AML-193 (cell line): ENCODE data around the gene PRPS1L1.

Experiments used
- DNase-seq, 2 experiments: peaks; one replicate each; lab custom pipeline; 2025; lab: John Stamatoyannopoulos, UW

PRPS1L1 gene

DNA sequence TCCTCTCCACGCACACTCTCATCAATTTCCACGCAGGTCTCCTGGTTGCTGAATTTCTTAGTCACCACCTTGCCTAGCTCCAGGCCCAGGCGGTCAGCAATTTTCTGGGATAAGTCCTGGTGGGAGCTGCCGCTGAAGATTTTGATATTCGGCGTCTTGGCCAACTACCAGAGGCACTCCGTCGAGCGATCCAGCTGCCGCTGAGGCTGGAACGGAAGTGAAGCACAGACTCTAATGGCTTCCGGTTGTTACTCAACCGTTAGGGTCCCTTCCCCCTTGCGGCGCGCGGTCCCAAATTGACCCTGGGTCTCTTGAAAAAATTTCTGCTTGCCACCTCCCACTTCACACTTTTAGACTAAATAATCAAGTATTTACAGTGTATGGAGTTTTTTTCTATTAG, at the start of gene PRPS1L1:
Gene PRPS1L1, minus strand, starts transcription at position 219 of the 400 bp plus-strand sequence.
- no peak for DNase-seq

DNA sequence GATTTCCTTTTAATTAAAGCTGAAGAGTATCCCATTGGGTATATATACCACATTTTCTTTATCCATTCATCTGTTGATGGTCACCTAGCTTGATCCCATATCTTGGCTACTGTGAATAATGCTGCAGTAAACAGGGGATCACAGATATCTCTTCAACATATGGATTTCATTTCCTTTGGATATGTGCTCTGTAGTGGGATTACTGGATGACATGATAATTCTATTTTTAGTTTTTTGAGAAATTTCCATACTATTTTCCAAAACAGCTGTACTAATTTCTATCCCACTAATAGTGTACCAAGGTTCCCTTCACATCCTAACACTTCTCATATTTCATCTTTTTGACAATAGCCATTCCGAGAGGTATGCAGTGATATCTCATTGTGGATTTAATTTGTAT, 48.8 kb upstream of the PRPS1L1 start:
- DNase-seq, result no peak

DNA sequence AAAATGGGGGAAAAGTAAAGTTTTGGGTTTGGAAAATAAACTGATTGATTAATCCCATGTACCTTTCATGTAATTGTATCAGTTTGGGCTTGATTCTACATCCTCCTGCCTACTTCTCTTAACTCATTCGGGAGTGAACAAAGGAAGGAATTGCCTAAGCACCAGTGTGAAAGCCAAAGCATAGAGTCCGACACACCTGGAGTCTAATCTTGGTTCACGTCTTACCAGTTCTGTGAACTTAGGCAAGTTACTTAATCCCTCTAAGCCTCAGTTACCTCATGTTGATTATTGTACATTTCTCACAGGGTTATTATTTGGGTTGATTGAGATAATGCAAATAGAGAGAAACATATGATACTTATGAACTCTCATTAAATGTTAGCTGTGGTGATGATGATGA, 41.1 kb upstream of the PRPS1L1 start:
- DNase-seq, result no peak

- DNase-seq, result peak; percentile 10 to 19
Observed at GRCh38 chr7:18064242-18064838, 36.7 kb upstream of the PRPS1L1 start.

DNA sequence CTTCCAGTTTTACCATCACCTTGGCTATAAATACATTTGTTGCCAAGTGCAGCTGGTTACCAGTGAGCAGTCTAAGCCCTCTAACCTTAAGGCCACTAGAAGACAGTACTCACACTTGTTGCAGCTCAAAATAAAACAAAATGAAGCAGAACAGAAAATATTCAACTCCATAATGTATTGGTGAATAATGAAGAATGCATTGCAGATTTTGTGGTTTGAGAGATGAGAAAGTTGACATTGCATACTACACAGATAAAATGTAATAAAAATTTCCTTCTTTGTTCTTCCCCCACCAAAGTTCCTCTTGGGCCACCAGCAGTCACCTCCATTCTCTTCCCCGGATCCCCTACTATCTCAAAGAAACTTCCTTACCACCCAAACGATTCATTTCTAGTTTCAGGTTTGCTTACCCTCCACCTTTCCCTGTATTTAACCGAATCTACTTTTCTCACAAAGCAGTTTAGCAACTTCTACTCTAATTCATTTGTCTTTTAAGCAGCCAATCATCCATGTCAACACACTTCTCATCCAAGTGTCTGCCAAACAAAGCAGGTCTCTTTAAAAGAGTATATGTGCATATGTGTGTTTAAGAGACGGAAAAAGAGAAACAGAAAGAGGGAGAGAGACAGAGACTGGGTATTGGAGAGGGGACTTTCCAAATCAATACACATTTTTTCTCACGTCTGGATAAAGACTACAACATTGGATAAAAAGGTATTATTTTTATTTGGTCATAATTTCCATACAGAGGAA, 35.7 kb upstream of the PRPS1L1 start:
- DNase-seq, result no peak

- DNase-seq, result no peak
Observed at GRCh38 chr7:18059171-18059570, 31.5 kb upstream of the PRPS1L1 start.

GRCh38 chr7:18053941-18054340, 26.3 kb upstream of the PRPS1L1 start:
- no peak for DNase-seq

- no peak for DNase-seq
Observed at GRCh38 chr7:18053177-18053928, 25.7 kb upstream of the PRPS1L1 start.

- no peak for DNase-seq
Observed at GRCh38 chr7:18049262-18049661, 21.6 kb upstream of the PRPS1L1 start.

DNA sequence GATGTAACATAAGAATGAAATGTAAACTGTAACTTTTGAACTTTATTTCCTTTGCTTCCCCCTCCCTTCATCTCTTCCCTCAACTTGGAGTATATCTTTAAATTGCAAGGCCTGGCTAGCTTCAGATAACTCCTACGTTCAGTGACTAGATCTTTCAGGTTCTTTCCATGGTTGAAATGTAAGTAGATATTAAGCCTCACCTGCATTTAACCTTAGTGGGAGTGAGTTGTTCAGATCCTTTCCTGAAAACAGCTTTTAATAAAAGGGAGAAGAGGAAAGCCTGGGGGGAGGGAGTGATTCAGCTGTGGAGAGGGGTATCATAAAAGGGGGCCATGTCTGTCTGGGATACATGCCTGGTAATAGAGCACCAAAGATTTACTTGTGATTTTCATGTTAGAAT, 19.0 kb upstream of the PRPS1L1 start:
- DNase-seq, result no peak

GRCh38 chr7:18045171-18045570, 17.5 kb upstream of the PRPS1L1 start:
- DNase-seq, result no peak

DNA sequence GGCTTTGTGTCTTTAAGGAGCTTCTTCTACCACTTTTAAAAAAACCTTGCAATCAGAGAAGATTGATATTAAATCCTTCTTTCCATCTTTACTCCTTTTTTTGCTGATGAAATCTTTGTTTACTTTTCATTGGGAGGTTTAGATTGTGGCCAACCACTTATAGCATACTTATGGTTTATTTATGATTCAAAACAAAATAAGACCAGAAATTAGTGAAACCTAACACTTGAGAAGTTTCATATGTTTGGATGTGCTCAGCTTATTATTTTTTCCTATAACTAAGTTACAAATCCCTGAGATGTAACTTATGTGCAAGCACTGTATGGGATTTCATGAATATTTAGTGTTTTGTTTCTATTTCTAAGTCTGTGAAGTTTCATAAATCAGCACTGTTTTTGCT, 13.5 kb upstream of the PRPS1L1 start:
- no peak for DNase-seq

GRCh38 chr7:18040196-18040595, 12.6 kb upstream of the PRPS1L1 start:
- no peak for DNase-seq

DNA sequence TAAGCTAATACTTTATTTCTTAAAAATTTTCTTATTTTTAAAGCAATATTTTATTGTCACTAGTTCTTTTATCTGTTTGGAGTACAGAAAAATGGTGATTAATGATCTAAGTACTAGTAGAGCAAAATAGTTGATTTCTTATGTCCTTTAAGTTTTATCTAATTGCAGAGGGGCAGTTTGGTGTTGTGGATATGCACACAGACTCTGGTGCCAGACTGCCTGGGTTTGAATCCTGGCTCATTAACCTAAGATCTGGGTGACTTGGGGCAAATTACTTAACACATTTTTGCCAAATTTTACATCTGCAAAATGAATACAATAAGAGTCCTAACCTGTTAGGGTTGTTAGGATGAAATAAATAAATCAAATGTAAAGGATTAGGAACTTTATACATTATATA, 10.7 kb upstream of the PRPS1L1 start:
- DNase-seq, result no peak

- DNase-seq, result no peak
Observed at GRCh38 chr7:18037609-18038008, 10.0 kb upstream of the PRPS1L1 start.

- no peak for DNase-seq
Observed at GRCh38 chr7:18036783-18037182, 9.1 kb upstream of the PRPS1L1 start.

GRCh38 chr7:18030758-18031157, 3.1 kb upstream of the PRPS1L1 start:
- DNase-seq, result no peak

DNA sequence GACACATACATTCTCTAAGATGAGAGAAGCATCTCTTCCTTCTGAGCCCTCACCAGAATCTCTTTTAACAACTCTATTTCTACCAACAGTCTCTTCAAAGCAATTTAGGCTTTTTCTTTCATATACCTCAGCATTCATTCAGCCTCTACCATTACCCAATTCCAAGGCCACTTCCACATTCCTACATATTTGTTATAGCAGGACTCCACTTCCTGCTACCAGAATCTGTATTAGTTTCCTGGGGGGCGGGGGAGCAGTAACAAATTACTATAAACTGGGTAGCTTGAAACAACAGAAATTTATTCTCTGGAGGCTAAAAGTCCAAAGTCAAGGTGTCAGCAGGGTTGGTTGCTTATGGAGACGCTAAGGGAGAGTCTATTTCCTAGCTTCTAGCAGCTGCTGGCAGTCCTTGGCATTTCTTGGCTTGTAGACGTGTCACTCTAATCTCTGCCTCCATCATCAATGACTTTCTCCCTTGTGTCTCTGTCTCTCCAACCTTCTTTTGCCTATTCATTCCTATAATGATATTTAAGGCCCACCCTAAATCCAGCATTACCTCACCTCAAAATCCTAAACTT, 7.4 kb downstream of the PRPS1L1 start:
- no peak for DNase-seq

DNA sequence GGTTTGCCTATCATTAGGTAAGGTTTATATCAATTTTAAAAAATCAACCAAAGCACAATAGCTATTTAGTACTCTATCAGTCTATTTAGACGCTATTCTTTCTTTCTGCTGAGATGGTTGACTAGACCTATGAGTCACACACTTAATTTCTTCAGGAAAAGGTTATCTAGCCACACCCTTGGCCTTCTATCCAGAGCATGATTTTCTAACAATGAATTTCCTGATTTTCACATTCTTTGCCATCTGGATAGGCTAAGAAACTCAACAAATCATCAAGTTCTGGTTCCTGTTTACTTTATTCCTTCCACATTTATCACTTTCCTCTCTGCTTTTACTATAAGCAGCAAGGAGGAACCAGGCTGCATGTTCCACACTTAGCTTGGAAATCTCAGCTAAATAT, 8.1 kb downstream of the PRPS1L1 start:
- no peak for DNase-seq

DNA sequence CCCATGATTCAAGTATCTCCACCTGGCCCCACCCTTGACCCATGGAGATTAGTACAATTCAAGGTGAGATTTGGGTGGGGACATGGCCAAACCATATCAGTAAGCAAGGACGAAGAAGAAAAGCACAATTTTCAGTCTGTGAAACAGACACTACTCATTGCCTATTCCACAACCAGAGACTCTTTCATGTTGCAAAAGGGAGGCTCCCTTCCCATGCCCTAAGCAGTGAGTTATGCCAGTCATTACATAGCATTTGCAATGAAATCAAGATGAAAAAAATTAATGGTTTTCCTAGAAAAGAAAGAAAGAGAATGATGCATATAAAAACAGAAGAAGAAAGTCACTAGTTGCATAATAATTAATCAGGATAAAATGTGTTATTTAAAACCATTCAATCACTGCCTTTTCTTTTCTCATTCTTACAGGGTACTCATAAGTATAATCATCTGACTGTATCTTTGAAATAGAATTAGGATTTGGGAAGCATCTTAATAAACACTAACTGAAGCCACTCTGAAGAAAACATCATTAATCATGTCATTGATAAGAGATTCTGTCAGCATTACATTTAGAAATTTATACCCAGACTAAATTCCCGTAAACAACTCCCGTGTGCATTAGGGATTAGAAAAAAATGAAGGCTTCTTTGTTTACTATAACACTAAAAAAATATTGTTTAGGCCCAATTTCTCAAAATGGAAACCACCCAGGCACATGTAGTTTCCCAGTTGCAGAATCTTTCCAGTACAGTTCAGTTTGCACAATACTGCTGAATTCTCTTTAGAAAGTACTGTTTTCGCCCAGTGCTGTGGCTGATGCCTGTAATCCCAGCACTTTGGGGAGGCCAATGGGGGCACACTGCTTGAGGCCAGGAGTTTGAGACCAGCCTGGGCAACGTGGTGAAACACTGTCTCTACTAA, 9.1 kb downstream of the PRPS1L1 start:
- DNase-seq, result no peak

GRCh38 chr7:18016547-18017444, 10.8 kb downstream of the PRPS1L1 start:
- no peak for DNase-seq
